ENCODE results near the gene BBS2. TPM values are rescaled to one million over a fixed set of nuclear protein-coding genes. Genes with fewer than 3 reads are reported as not detected.

BBS2 gene
- total RNA-seq, 1 experiment from 2014 or later: 24.0 TPM

DNA sequence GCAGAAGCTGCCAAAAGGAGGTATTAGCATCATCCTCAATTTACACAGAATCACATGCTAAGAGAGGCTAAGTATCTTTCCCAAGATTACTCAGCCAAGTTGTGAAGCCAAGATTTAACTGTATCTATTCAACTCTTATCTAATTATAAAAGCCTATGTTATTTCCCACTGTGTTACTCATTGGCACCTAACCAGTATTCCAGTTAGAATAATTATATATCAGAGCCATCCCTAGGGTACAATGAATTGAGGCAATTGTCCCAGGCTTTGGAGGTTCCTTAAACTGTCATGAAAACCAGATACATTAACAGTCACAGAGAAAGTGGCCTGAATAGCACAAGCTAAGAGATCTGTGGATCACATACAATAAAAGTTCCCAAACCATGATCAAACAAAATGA is 83.6 kb downstream of the BBS2 start:
- intact Hi-C loops (cut with micrococcal nuclease; ENCODE audit: unreplicated experiment): no loop called here
- no TSS peak for BruUV-seq (replicated peaks)

More for the DNA sequence above, 83.6 kb downstream of the BBS2 start:
- ATAC-seq: no peak
- Histone ChIP-seq H3K27ac (ENCODE audit: low read length) (no peak overlapping the region), H3K9me3 (ENCODE audit: control insufficient read depth, insufficient read depth, low read depth, low read length) (no peaks in the 10 kb centered on the region), H3K4me3 (ENCODE audit: low read depth in 2 of 2, low read length in 2 of 2) (no peak overlapping the region), H3K36me3 (ENCODE audit: control insufficient read depth, insufficient read depth, low read length) (peaks cover 8% of the 10 kb centered on the region; the same call in 1 of the 2 replicates), H3K4me1 (ENCODE audit: control insufficient read depth, insufficient read depth, low read length) (no peaks in the 10 kb centered on the region), H3K27me3 (ENCODE audit: control insufficient read depth, insufficient read depth, low read length) (no peaks in the 10 kb centered on the region)
- no peak for DNase-seq (ENCODE audit: low read depth, low spot score)
- TF ChIP-seq TCF7L2 (IDR thresholded peaks at IDR 0.05; ENCODE audit: low read depth, low read length): no peak
- TF ChIP-seq, protein P1, sequence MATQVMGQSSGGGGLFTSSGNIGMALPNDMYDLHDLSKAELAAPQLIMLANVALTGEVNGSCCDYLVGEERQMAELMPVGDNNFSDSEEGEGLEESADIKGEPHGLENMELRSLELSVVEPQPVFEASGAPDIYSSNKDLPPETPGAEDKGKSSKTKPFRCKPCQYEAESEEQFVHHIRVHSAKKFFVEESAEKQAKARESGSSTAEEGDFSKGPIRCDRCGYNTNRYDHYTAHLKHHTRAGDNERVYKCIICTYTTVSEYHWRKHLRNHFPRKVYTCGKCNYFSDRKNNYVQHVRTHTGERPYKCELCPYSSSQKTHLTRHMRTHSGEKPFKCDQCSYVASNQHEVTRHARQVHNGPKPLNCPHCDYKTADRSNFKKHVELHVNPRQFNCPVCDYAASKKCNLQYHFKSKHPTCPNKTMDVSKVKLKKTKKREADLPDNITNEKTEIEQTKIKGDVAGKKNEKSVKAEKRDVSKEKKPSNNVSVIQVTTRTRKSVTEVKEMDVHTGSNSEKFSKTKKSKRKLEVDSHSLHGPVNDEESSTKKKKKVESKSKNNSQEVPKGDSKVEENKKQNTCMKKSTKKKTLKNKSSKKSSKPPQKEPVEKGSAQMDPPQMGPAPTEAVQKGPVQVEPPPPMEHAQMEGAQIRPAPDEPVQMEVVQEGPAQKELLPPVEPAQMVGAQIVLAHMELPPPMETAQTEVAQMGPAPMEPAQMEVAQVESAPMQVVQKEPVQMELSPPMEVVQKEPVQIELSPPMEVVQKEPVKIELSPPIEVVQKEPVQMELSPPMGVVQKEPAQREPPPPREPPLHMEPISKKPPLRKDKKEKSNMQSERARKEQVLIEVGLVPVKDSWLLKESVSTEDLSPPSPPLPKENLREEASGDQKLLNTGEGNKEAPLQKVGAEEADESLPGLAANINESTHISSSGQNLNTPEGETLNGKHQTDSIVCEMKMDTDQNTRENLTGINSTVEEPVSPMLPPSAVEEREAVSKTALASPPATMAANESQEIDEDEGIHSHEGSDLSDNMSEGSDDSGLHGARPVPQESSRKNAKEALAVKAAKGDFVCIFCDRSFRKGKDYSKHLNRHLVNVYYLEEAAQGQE (IDR thresholded peaks at IDR 0.05; ENCODE audit: insufficient read depth in 1 of 2, low read depth in 2 of 2, low read length in 1 of 2): no peak
- no peak for TF ChIP-seq POLR2AphosphoS5 (IDR thresholded peaks at IDR 0.05; ENCODE audit: low read depth, low read length)
- TF ChIP-seq, protein P2, sequence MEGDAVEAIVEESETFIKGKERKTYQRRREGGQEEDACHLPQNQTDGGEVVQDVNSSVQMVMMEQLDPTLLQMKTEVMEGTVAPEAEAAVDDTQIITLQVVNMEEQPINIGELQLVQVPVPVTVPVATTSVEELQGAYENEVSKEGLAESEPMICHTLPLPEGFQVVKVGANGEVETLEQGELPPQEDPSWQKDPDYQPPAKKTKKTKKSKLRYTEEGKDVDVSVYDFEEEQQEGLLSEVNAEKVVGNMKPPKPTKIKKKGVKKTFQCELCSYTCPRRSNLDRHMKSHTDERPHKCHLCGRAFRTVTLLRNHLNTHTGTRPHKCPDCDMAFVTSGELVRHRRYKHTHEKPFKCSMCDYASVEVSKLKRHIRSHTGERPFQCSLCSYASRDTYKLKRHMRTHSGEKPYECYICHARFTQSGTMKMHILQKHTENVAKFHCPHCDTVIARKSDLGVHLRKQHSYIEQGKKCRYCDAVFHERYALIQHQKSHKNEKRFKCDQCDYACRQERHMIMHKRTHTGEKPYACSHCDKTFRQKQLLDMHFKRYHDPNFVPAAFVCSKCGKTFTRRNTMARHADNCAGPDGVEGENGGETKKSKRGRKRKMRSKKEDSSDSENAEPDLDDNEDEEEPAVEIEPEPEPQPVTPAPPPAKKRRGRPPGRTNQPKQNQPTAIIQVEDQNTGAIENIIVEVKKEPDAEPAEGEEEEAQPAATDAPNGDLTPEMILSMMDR (IDR thresholded peaks at IDR 0.05): no peak
- no peak for TF ChIP-seq SIN3A (IDR thresholded peaks at IDR 0.05; ENCODE audit: borderline replicate concordance, insufficient read depth, low read depth, low read length)
- ChIA-PET CTCF (no interaction called here), POLR2A (interaction anchor here (0.6 kb wide), 1 partner anchor 293 kb away, joined by 3 read pairs; the partner anchor contains the start of gene NUP93)
- in situ Hi-C loops (cut with HindIII; ENCODE audit: low pct_unique_long_range_greater_than_20kb, low sequenced_read_pairs): no loop called here

Other genes with a start within 250 kb of the BBS2 start
- 89.6 TPM for gene AMFR, start 94.5 kb downstream of the BBS2 start, total RNA-seq (2021; ENCODE audit: unreplicated experiment)
- 97.6 TPM for gene NUDT21, start 68.7 kb downstream of the BBS2 start, total RNA-seq (2021; ENCODE audit: unreplicated experiment)
- 35.8 TPM for gene OGFOD1, start 68.5 kb downstream of the BBS2 start, total RNA-seq (2021; ENCODE audit: unreplicated experiment)
- not detected for gene MT4, start 45.0 kb upstream of the BBS2 start, total RNA-seq (2021; ENCODE audit: unreplicated experiment)
- gene MT3, start 69.5 kb upstream of the BBS2 start, total RNA-seq (2021; ENCODE audit: unreplicated experiment): not detected
- gene MT2A, start 88.6 kb upstream of the BBS2 start, total RNA-seq (2021; ENCODE audit: unreplicated experiment): 673 TPM
- 170 TPM for gene MT1E, start 105.8 kb upstream of the BBS2 start, total RNA-seq (2021; ENCODE audit: unreplicated experiment)
- 1.8 TPM for gene MT1M, start 112.6 kb upstream of the BBS2 start, total RNA-seq (2021; ENCODE audit: unreplicated experiment)
- gene MT1A, start 118.6 kb upstream of the BBS2 start, total RNA-seq (2021; ENCODE audit: unreplicated experiment): 52.1 TPM
- gene MT1B, start 131.9 kb upstream of the BBS2 start, total RNA-seq (2021; ENCODE audit: unreplicated experiment): not detected
- 2.1 TPM for gene MT1F, start 137.9 kb upstream of the BBS2 start, total RNA-seq (2021; ENCODE audit: unreplicated experiment)
- gene MT1G, start 148.0 kb upstream of the BBS2 start, total RNA-seq (2021; ENCODE audit: unreplicated experiment): 2.2 TPM
- not detected for gene MT1H, start 149.8 kb upstream of the BBS2 start, total RNA-seq (2021; ENCODE audit: unreplicated experiment)
- 25.9 TPM for gene MT1X, start 162.4 kb upstream of the BBS2 start, total RNA-seq (2021; ENCODE audit: unreplicated experiment)
- 88.5 TPM for gene NUP93, start 210.1 kb upstream of the BBS2 start, total RNA-seq (2021; ENCODE audit: unreplicated experiment)